GM12872 (cell line): Measurements from ENCODE around the gene AQP12A.

Source experiments
- CTCF ChIP-seq: IDR thresholded peaks from 3 replicates; pipeline ENCODE4 v1.5.1; 2011; ENCODE audit warnings: low read depth, mild to moderate bottlenecking, low read length, moderate library complexity; ENCODE audit not compliant: insufficient read depth

Gene AQP12A

GRCh38 chr2:240707821-240708220, 16.2 kb downstream of the AQP12A start:
- TF ChIP-seq CTCF: no peak

GRCh38 chr2:240708457-240708856, 16.8 kb downstream of the AQP12A start:
- no peak for TF ChIP-seq CTCF

DNA sequence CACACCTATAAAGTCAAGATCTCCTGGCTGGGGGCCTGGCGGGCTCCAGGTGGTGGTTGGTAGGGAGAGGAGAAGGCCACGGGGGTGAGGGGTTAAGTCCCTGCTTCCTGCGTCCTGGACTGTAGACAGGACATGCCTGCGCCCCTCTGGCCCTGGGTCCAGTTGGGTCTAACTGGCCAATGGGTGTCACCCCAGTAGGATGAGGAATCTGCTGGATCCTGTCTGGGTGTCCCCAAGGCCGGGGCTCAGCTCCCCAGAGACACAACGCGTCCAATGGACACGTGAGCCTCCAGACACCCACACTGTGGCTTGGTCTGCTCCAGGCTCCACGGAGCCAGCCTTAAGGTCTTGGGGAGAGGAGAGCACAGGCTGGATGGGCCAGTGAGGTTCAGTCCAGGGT, 19.6 kb downstream of the AQP12A start:
- TF ChIP-seq CTCF: no peak

DNA sequence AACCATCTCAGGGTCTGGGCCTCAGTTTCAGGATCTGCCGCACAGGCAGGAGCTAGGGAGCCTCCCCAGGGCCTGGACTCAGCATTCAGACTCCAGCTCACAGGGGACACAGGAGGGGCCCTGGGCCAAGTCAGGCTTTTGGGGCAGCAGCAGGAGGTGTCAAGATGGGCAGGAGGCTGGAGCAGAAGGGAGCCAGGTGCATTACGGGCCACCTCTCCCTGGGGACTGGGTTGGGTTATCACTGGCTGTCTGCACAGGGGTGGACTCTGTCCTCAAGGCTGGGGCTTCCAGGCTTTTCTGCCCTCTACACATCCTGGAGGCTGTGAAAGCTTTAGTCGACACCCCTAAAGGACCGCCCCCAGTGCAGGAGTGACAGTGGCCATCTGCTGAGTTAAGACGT, 20.0 kb downstream of the AQP12A start:
- TF ChIP-seq CTCF: no peak

DNA sequence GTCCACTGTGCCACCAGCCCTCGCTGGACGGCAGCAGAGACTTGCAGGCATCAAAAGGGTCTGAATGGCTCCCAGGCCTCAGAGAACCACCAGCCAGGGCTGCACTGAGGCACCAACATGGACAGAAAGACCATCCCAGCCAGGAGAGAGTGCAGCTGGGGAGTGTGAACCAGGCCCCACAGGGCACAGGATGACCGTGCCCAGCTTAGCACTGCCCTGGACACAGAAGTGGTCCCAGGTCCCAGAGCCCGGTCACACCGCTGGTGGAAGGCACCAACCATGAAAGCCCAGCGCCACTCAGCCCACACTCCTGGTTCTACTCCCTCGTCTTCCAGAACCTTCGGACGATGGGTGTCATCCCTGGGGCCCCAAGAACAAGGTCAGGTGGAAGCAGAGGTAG, 20.5 kb downstream of the AQP12A start:
- TF ChIP-seq CTCF: no peak

GRCh38 chr2:240713071-240713927, 21.6 kb downstream of the AQP12A start:
- TF ChIP-seq CTCF: no peak

GRCh38 chr2:240713928-240714746, 22.5 kb downstream of the AQP12A start:
- TF ChIP-seq CTCF: no peak
